ENCODE measurements around the gene MAMDC2. TPM values are rescaled to one million over a fixed set of nuclear protein-coding genes. Genes with fewer than 3 reads are reported as not detected.

MAMDC2 gene
- total RNA-seq, 1 donor from 2014 or later, result 4.0 TPM

DNA sequence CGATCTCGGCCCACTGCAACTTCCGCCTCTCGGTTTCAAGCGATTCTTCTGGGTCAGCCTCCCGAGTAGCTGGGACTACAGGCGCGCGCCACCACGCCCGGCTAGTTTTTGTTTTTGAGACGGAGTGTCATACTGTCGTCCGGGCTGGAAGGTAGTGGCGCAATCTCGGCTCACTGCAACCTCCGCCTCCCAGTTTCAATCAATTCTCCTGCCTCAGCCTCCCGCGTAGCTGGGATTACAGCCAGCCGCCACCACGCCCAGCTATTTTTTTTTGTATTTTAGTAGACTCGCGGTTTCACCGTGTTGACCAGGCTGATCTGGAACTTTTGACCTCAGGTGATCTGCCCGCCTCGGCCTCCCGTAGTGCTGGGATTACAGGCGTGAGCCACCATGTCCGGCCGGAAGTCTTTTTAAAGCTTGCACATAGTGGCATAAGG is 216.4 kb downstream of the MAMDC2 start:
- peak overlapping the region; percentile 95 for H3K4me3 Mint-ChIP-seq
- TF ChIP-seq, protein P1, sequence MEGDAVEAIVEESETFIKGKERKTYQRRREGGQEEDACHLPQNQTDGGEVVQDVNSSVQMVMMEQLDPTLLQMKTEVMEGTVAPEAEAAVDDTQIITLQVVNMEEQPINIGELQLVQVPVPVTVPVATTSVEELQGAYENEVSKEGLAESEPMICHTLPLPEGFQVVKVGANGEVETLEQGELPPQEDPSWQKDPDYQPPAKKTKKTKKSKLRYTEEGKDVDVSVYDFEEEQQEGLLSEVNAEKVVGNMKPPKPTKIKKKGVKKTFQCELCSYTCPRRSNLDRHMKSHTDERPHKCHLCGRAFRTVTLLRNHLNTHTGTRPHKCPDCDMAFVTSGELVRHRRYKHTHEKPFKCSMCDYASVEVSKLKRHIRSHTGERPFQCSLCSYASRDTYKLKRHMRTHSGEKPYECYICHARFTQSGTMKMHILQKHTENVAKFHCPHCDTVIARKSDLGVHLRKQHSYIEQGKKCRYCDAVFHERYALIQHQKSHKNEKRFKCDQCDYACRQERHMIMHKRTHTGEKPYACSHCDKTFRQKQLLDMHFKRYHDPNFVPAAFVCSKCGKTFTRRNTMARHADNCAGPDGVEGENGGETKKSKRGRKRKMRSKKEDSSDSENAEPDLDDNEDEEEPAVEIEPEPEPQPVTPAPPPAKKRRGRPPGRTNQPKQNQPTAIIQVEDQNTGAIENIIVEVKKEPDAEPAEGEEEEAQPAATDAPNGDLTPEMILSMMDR (conservative IDR thresholded peaks at IDR 0.05), result no peak
- H3K36me3 Mint-ChIP-seq, result peaks cover 39% of the 10 kb centered on the region
- peaks cover 55% of the 10 kb centered on the region for H3K4me1 Mint-ChIP-seq (ENCODE audit: unreplicated experiment)
- DNase-seq (ENCODE audit: extremely low spot score, unreplicated experiment), result no peak
- H3K27ac Mint-ChIP-seq, result peak overlapping the region; percentile 99
- H3K27me3 Mint-ChIP-seq, result no peaks in the 10 kb centered on the region
- peaks cover 5% of the 10 kb centered on the region for H3K9me3 Mint-ChIP-seq

GRCh38 chr9:70260606-70261005 is 217.0 kb downstream of the MAMDC2 start:
- Mint-ChIP-seq H3K4me1 (ENCODE audit: unreplicated experiment) (peaks cover 51% of the 10 kb centered on the region), H3K27me3 (no peaks in the 10 kb centered on the region), H3K4me3 (peak overlapping the region; percentile 95), H3K36me3 (peaks cover 41% of the 10 kb centered on the region), H3K9me3 (peaks cover 5% of the 10 kb centered on the region), H3K27ac (peak overlapping the region; percentile 99)
- TF ChIP-seq, protein P1 (conservative IDR thresholded peaks at IDR 0.05), result no peak
- DNase-seq (ENCODE audit: extremely low spot score, unreplicated experiment), result no peak

GRCh38 chr9:70261131-70261870 is 217.7 kb downstream of the MAMDC2 start:
- Mint-ChIP-seq H3K27ac (peak overlapping the region; percentile 99), H3K9me3 (peaks cover 5% of the 10 kb centered on the region), H3K27me3 (no peaks in the 10 kb centered on the region), H3K4me3 (peak overlapping the region; percentile 95), H3K4me1 (ENCODE audit: unreplicated experiment) (peaks cover 44% of the 10 kb centered on the region), H3K36me3 (peaks cover 46% of the 10 kb centered on the region)
- no peak for DNase-seq (ENCODE audit: extremely low spot score, unreplicated experiment)
- TF ChIP-seq, protein P1 (conservative IDR thresholded peaks at IDR 0.05), result no peak

- H3K27ac Mint-ChIP-seq, result peak overlapping the region; percentile 99
- peaks cover 5% of the 10 kb centered on the region for H3K9me3 Mint-ChIP-seq
- H3K36me3 Mint-ChIP-seq, result peaks cover 53% of the 10 kb centered on the region
- DNase-seq (ENCODE audit: extremely low spot score, unreplicated experiment), result no peak
- H3K27me3 Mint-ChIP-seq, result no peaks in the 10 kb centered on the region
- TF ChIP-seq, protein P1 (conservative IDR thresholded peaks at IDR 0.05), result no peak
- peak overlapping the region; percentile 95 for H3K4me3 Mint-ChIP-seq
- H3K4me1 Mint-ChIP-seq (ENCODE audit: unreplicated experiment), result peaks cover 38% of the 10 kb centered on the region
These were observed 218.7 kb downstream of the MAMDC2 start for GRCh38 chr9:70262366-70262765.

GRCh38 chr9:70262948-70263347 is 219.3 kb downstream of the MAMDC2 start:
- Mint-ChIP-seq H3K36me3 (peaks cover 57% of the 10 kb centered on the region), H3K4me3 (peak overlapping the region; percentile 36), H3K4me1 (ENCODE audit: unreplicated experiment) (peaks cover 33% of the 10 kb centered on the region), H3K27me3 (no peaks in the 10 kb centered on the region), H3K9me3 (peaks cover 5% of the 10 kb centered on the region), H3K27ac (no peak overlapping the region)
- no peak for DNase-seq (ENCODE audit: extremely low spot score, unreplicated experiment)
- TF ChIP-seq, protein P1 (conservative IDR thresholded peaks at IDR 0.05), result no peak
